ENCODE measurements around the gene ACTG1.

- TF ChIP-seq CTCF (IDR thresholded peaks at IDR 0.05; ENCODE audit: low read depth, low read length, missing input control) (no peak), RAD21 (IDR thresholded peaks at IDR 0.05) (no peak), GABPA (IDR thresholded peaks at IDR 0.05 in 1 of 2, conservative IDR thresholded peaks at IDR 0.05 in 1 of 2) (no peak), TAF1 (conservative IDR thresholded peaks at IDR 0.05) (no peak), FOXA1 (IDR thresholded peaks at IDR 0.05) (no peak), ATF3 (IDR thresholded peaks at IDR 0.05) (no peak), MAX (IDR thresholded peaks at IDR 0.05) (no peak), NR2F2 (IDR thresholded peaks at IDR 0.05) (peak; percentile 15), SP1 (IDR thresholded peaks at IDR 0.05) (peak; percentile 57), ZBTB33 (IDR thresholded peaks at IDR 0.05) (no peak), JUND (IDR thresholded peaks at IDR 0.05) (no peak)
These were observed 36.5 kb upstream of the ACTG1 start for GRCh38 chr17:81549031-81549557.
